OCI-LY1 (cell line): ENCODE results near the gene AKT1.

Experiments
- EZH2 ChIP-seq: fragments of 200-600 bp; sonication (generic), shearing (Covaris generic); IDR thresholded peaks from 2 replicates; pipeline ENCODE4 v1.8.0; 2017; ENCODE audit warnings: borderline replicate concordance, mixed run types, mild to moderate bottlenecking, antibody characterized with exemption, low read length, moderate library complexity, mixed read lengths
- TF ChIP-seq, protein P1 (sequence below): fragments of 200-600 bp; sonication (generic), shearing (Covaris generic); IDR thresholded peaks from 2 replicates; pipeline ENCODE4 v1.5.1; 2017; ENCODE audit warnings: mild to moderate bottlenecking, antibody characterized with exemption, low read length, moderate library complexity, mixed read lengths

DNA sequence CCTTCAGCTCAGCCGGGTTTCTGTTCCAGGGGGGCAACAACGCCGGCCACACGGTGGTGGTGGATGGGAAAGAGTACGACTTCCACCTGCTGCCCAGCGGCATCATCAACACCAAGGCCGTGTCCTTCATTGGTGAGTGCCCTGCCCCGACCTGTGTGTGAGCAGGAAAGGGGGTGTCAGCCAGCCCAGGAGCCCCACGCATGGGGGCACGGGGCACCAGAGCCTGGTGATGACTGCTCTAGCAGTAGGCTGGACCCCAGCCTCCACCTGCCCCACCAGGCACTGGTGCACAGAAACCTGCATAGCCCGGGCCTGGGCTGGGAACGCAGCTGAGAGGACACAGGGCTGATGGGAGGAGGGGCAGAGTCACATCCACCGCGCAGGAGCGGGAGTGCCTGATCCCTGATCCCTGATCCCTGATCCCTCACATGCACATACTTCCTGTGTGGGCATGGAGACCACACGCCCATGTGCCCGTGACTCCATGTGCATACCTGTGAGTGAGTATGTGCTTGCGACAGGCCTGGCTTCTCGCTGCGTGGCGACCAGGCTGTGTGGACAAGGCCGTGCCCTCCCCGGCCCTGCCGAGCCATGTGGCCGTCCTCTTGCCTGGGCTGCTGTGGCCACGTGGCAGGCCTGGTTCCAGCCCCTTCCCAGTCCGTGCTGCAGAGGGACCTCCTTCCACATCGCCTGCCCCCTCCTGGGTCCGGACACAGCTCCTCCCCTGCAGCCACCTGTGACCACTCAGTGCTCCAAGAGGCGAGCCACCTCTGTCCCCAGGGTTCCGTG, 60.4 kb downstream of the AKT1 start:
- TF ChIP-seq, protein P1, sequence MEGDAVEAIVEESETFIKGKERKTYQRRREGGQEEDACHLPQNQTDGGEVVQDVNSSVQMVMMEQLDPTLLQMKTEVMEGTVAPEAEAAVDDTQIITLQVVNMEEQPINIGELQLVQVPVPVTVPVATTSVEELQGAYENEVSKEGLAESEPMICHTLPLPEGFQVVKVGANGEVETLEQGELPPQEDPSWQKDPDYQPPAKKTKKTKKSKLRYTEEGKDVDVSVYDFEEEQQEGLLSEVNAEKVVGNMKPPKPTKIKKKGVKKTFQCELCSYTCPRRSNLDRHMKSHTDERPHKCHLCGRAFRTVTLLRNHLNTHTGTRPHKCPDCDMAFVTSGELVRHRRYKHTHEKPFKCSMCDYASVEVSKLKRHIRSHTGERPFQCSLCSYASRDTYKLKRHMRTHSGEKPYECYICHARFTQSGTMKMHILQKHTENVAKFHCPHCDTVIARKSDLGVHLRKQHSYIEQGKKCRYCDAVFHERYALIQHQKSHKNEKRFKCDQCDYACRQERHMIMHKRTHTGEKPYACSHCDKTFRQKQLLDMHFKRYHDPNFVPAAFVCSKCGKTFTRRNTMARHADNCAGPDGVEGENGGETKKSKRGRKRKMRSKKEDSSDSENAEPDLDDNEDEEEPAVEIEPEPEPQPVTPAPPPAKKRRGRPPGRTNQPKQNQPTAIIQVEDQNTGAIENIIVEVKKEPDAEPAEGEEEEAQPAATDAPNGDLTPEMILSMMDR = no peak
- no peak for TF ChIP-seq EZH2
